CD4-positive, alpha-beta T cell treated with Interleukin-12 subunit alpha and Interleukin-12 subunit beta, for 1 hour (primary cell): ENCODE data around the gene CCSER2.
"Not testable (repeated sequence)": the region's sequence is repeated elsewhere in the genome, so short reads cannot be mapped to it uniquely, and the experiment has no call there.

ENCODE experiments used
- DNase-seq: peaks from one replicate; pipeline ENCODE4 v3.0.0-alpha.2; 2020

CCSER2 gene, protein sequence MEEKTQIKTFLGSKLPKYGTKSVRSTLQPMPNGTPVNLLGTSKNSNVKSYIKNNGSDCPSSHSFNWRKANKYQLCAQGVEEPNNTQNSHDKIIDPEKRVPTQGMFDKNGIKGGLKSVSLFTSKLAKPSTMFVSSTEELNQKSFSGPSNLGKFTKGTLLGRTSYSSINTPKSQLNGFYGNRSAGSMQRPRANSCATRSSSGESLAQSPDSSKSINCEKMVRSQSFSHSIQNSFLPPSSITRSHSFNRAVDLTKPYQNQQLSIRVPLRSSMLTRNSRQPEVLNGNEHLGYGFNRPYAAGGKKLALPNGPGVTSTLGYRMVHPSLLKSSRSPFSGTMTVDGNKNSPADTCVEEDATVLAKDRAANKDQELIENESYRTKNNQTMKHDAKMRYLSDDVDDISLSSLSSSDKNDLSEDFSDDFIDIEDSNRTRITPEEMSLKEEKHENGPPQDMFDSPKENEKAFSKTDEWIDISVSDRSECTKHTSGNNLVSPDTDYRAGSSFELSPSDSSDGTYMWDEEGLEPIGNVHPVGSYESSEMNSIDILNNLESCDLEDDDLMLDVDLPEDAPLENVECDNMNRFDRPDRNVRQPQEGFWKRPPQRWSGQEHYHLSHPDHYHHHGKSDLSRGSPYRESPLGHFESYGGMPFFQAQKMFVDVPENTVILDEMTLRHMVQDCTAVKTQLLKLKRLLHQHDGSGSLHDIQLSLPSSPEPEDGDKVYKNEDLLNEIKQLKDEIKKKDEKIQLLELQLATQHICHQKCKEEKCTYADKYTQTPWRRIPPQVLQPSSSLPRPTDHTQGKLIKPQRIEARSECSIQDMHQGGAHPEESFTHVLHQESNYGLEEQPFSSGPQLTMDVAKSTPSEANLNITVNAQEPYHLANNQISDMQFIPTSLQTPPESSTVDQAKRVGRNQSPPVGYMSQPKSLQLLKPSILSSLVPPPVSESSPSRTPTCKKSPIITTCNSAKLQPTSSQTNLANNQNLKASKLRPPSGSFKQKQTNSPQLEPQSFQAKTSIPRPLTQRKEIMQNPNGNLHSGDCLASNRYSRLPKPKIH

DNA sequence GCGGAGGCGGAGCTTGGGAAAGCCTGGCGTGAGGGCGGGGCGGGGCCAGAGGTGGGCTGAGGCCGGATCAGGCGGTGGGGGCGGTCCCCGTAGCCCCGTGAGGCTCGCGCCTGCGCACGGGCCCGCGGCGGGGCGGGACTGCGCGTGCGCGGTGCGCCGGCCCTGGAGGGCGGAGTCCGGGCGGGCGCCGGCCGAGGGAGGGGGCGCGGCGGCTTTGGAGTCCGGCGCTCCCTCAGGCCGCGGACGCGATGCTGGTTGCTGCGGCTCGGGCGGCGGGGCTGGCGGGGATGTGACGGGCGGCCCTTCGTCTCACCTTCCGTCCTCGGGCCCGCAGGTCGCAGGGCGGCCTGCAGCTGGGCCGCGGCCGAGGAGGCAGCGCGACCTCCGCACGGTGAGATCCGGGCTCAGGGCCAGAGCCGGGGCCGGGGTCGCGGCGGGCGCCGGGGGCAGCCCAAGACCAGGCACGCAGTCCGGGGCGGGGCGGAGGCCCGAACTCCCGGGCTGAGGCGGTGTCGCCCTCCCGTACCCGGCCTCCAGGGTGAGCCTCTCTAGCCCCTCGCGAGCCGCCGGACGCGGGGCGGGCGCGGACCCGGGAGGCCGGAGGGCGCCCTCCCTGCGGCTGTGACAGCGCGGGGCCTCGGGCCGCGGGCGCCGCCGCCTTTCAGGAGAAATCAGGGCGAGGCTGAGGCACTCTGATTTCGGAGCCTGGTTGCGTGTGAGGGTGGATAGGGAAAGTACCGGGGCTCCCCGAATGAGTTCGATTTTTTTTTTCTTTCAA, at the start of gene CCSER2:
Gene CCSER2 (plus strand): TSS at position 172 of the 778 bp plus-strand sequence. CDS start 42,464 bp downstream, outside the sequence.
- peak; percentile 93 for DNase-seq

- DNase-seq, result not testable (repeated sequence)
Measured at GRCh38 chr10:84279876-84280475, 48.4 kb upstream of the CCSER2 start.

- no peak for DNase-seq
Measured at GRCh38 chr10:84286695-84287094, 41.7 kb upstream of the CCSER2 start.

DNA sequence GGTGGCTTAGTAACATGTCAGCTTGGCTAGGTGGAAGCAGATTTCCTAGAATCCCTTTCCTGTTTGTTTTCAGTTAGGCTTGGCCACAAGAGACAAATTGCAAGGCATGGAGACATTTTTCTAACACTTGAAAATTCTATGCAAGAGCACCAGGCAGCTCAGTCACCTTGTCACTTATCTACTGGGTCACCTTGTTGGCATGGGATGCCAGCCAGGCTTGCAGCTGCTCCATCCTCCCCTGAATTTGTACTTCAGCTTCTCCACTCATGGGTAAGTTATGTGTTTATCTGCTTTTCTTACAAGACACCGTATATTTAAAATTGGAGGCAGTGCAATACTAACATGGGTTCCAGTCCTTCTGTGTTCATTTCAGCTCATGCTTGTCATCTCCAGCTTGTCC, 40.2 kb upstream of the CCSER2 start:
- no peak for DNase-seq

DNA sequence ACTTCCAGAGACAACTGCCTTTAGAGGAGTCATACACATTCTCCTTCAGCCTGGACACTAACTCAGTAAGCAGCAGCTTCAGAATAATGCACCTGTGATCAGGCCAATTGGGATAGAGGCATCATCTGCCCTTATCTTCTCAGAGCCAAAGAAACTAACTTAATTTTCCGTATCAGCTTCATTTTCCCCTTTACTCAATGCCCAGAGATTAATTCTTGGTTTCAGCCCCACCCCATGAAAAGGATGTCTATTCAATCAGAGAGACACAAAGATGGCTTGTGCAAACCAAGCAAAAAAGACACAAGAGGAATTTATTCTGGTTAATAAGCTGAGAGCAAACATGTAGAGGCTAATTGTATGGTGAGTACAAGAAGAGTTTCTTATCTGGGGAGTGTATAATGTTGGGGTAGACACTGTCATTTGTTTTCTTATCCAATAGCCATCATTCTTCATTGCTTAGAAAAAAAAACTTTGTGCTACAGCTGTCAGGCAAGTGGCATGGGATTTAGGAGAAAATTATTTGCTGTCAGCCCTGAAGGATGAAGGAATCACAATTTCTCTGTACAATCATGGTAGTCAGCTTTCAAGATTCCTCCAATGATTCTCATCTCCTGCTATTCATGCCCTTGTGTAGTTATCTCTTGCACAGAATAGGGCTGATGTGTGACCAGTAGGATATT, 38.7 kb upstream of the CCSER2 start:
- no peak for DNase-seq

GRCh38 chr10:84290235-84290634, 38.2 kb upstream of the CCSER2 start:
- DNase-seq, result no peak

GRCh38 chr10:84291384-84291783, 37.0 kb upstream of the CCSER2 start:
- no peak for DNase-seq

DNA sequence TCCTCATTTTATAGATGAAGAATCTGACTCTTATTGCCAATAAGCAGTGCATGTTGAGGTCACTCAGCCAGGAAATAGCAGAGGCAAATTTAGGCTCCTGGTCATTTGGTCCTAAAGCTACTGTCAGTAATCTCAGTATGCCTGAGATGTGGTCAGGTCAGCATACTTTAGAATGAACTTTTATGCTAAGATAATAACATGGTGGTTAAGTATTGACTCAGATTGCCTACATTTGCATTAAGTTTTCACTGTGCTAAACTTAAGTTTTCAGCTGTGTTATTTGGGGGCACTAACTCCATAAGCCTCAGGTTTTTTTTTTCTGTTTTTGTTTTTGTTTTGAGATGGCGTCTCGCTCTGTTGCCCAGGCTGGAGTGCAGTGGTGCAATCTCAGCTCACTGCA, 35.9 kb upstream of the CCSER2 start:
- DNase-seq, result no peak

GRCh38 chr10:84293171-84293570, 35.2 kb upstream of the CCSER2 start:
- DNase-seq, result no peak

DNA sequence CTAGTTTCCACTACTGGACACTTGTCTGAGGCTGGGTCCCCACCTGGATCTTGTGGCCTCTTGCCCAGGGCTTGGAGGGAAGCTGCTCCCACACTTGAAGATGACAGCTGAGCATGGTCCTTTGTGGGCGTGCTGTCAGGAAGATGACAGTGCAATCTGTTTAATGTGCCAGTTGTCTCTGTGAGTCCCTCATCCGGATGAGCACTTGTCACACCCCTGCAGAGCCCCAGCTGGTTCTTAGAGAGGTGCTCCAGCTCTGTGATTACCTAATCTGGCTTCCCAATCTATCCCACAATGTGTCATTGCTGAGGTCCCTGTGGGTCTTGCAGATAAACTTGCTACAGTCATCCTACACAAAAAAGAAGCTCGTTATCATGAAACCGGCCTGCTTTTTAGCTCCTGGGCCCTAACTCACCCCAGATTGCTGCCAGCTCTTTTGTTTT, 34.8 kb upstream of the CCSER2 start:
- no peak for DNase-seq

- DNase-seq, result no peak
Measured at GRCh38 chr10:84294766-84295447, 33.5 kb upstream of the CCSER2 start.

DNA sequence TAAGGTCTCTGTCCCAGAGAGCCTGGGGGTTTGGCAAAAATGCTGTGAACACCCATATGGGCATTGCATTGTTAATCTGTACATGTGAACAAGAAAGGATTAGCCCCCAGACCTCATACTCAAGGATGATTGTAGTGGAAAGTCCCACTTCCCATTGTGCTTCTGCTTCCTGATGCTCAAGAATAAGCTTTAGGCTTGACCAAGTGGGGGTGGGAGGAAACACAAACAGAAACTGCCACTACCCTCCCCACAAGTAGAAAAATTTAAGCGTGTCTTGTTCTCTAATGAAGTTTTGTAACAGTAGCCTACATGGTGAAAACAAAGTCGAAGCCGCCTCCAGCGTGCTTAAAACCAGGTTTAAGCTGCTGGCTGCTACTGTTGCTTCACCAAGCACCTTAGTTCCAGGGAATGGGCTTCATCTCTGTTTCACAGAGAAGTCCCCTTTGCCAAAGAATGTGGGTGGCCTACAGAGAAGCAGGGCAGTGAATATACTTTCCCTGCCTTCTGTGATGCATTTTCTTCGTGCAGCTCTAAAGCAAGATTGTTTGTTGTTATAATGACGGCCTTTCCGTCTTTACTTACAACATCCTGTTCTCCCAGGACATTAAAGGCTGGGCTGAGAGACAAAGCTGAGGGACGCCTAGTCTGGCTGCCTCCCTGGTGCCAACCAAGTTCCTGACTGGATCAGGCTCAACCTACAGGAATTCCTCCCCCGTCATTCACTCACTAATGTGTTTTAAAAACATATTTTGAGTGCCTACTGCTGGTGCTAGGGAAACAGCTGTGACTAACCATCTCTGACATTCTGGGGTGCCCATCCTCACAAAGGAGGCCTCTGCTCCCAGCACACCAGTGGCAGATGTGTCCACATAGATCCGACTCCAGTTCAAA, 32.1 kb upstream of the CCSER2 start:
- no peak for DNase-seq

DNA sequence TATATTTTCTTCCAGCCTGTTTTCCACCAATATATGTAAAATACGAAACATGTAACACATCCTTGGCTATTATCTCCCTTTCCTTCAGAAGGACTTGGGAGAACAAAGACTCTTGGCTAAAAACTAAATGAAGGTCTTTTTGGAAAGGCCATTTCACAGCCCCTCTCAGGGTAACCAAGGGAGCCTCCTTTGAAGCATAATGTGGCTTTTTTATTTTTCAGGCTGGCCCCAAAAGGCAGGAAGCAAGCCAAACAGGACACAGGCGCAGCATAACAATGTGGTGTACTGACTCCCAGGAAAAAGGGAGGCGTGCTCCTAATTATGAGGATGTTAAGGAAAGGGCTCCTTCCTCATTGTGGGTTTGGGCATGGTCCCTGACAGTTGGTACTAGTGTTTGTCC, 30.3 kb upstream of the CCSER2 start:
- no peak for DNase-seq

- DNase-seq, result no peak
Measured at GRCh38 chr10:84302223-84302622, 26.2 kb upstream of the CCSER2 start.

DNA sequence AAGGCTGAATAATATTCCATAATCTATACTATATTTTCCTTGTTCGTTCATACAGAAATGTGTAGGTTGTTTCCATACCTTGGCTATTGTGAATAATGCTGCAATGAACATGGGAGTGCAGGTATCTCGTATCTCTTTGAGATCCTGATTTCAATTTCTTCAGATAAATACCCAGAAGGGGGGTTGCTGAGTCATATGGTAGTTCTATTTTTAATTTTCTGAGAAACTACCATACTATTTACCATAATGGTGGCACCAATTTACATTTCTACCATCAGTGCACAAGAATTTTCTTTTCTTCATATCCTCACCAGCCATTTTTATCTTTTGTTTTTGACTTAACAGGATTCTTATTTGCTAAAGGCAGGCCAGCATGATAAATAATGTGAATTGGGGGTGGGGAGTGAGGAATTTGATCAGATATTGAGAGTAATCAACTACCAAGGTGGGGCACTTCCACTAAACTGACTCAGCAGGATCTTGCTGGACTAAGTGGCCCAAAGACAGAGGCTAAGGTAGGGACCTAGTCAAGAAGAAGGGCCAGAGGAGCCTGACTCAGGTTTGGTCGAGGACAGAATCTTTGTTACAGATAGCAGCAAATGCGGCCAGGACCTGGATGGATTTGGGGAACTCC, 21.5 kb upstream of the CCSER2 start:
- no peak for DNase-seq

DNA sequence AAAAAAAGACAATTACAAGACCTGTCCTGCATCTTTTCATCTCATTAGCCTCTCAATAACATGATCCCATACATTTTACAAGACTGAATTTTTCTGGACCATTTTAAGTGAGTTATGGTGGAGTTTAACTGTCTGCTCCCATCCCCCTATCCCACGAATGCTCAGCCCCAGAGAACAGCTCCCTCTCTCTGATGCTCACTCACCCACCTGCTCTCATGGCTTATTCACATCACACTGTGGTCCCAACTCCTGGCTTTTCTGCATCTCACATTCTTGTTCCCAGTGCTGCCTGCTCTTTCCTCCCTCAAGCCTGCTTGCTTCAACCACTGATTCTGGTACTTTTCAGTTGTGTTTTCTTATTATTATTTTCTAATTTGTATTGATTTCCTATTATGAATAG, 20.4 kb upstream of the CCSER2 start:
- DNase-seq, result no peak

- DNase-seq, result peak; percentile 27
Measured at GRCh38 chr10:84308481-84309304, 19.7 kb upstream of the CCSER2 start.

DNA sequence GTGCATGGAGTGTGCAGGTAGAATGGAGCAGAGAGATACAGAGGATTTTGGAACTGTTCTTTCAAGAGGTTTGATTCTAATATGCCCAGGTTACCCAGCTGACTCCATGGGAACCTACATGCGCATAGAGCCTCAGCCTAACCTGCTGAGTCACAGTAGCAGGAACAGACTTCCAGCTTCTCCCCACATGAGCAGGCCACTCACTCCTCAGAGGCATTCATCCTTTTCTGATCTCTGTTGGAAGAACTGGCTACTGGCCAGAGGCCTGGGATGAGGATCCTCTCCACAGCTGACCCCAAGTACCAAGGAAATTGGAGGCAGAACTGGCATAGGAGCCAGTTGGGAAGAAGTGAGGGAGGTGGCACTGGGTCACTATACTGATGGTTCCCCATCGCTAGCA, 17.9 kb upstream of the CCSER2 start:
- DNase-seq, result no peak

- DNase-seq, result no peak
Measured at GRCh38 chr10:84311576-84311975, 16.8 kb upstream of the CCSER2 start.
